HepG2 (cell line): ENCODE results near the gene RAP1A. TPM values are rescaled to one million over a fixed set of nuclear protein-coding genes. Genes with fewer than 3 reads are reported as not detected.

Source experiments
- ARNT2 ChIP-seq: sonication (generic); formaldehyde crosslinking; IDR thresholded peaks from 2 replicates; pipeline ENCODE4 v1.8.0; 2022; ENCODE audit warnings: mild to moderate bottlenecking, low read depth, missing genetic modification reagents, moderate library complexity
- ATRX ChIP-seq: sonication (generic); formaldehyde crosslinking; IDR thresholded peaks from 2 replicates; pipeline ENCODE4 v1.4.0; 2020; ENCODE audit warnings: missing genetic modification reagents, borderline replicate concordance
- DDIT3 ChIP-seq: sonication (generic); formaldehyde crosslinking; IDR thresholded peaks from 2 replicates; pipeline ENCODE4 v1.4.0; 2020; ENCODE audit warnings: mild to moderate bottlenecking, missing genetic modification reagents
- GTF2F1 ChIP-seq: fragments of 150-350 bp; IDR thresholded peaks from 2 replicates; pipeline ENCODE4 v1.6.1; 2014; ENCODE audit warnings: low read length
- HCFC1 ChIP-seq: fragments of 150-350 bp; IDR thresholded peaks from 2 replicates; pipeline ENCODE4 v1.6.1; 2014; ENCODE audit warnings: low read depth, low read length
- KMT2B ChIP-seq: IDR thresholded peaks from 2 replicates; pipeline ENCODE4 v1.6.1; 2016; ENCODE audit warnings: missing genetic modification reagents, missing compliant biosample characterization
- NCOA5 ChIP-seq: sonication (generic); formaldehyde crosslinking; IDR thresholded peaks from 2 replicates; pipeline ENCODE4 v1.4.0; 2020; ENCODE audit warnings: missing genetic modification reagents
- PAX8 ChIP-seq: sonication (generic); formaldehyde crosslinking; IDR thresholded peaks from 2 replicates; pipeline ENCODE4 v1.8.0; 2022; ENCODE audit warnings: mild to moderate bottlenecking, missing genetic modification reagents, borderline replicate concordance
- SRSF9 ChIP-seq: fragments of 200-400 bp; formaldehyde crosslinking; IDR thresholded peaks from 2 replicates; pipeline ENCODE4 v1.6.1; 2018; ENCODE audit warnings: borderline replicate concordance, mild to moderate bottlenecking, low read depth, low read length; ENCODE audit not compliant: insufficient read depth, poor library complexity, severe bottlenecking
- TBX3 ChIP-seq: fragments of 450-650 bp; IDR thresholded peaks from 2 replicates; pipeline ENCODE4 v1.6.1; 2017; ENCODE audit warnings: antibody characterized with exemption, mild to moderate bottlenecking, inconsistent platforms, borderline replicate concordance
- XRCC5 ChIP-seq: fragments of 200-400 bp; formaldehyde crosslinking; optimal IDR thresholded peaks from 2 replicates; pipeline ENCODE3; 2017; ENCODE audit warnings: mild to moderate bottlenecking, low read length
- ZBTB46 ChIP-seq: sonication (generic); formaldehyde crosslinking; IDR thresholded peaks from 2 replicates; pipeline ENCODE4 v1.4.0; 2020; ENCODE audit warnings: mild to moderate bottlenecking, missing genetic modification reagents, borderline replicate concordance
- ZFP37 ChIP-seq: sonication (generic); formaldehyde crosslinking; IDR thresholded peaks from 2 replicates; pipeline ENCODE4 v1.4.0; 2020; ENCODE audit warnings: missing genetic modification reagents, borderline replicate concordance
- ZFP91 ChIP-seq: sonication (generic); formaldehyde crosslinking; IDR thresholded peaks from 2 replicates; pipeline ENCODE4 v1.9.0; 2022; ENCODE audit warnings: missing genetic modification reagents, mild to moderate bottlenecking, borderline replicate concordance
- ZNF383 ChIP-seq: sonication (generic); formaldehyde crosslinking; IDR thresholded peaks from 2 replicates; pipeline ENCODE4 v1.4.0; 2020; ENCODE audit warnings: missing genetic modification reagents, mild to moderate bottlenecking, borderline replicate concordance
- ZNF670 ChIP-seq: sonication (generic); formaldehyde crosslinking; IDR thresholded peaks from 2 replicates; pipeline ENCODE4 v1.8.0; 2022; ENCODE audit warnings: mild to moderate bottlenecking, missing genetic modification reagents, borderline replicate concordance
- ZNF777 ChIP-seq: sonication (generic); formaldehyde crosslinking; IDR thresholded peaks from 2 replicates; pipeline ENCODE4 v1.4.0; 2020; ENCODE audit warnings: missing genetic modification reagents
- polyA plus RNA-seq, 8 experiments: library from polyadenylated mRNA; depleted of rRNA in 3 of 8; stranded (reverse) in 7 of 8; unstranded in 1 of 8; fragments of >200 nt; fragmentation: Illumina TruSeq in 4 of 8; extraction: Trizol in 4 of 8; gene quantifications; 2 replicates each; pipeline versions ENCODE4 v1.2.1 to v1.2.3, GENCODE V29; 2011 to 2016; ENCODE audit warnings: low read depth in 4 of 8, missing spikeins in 1 of 8, mixed read lengths in 1 of 8; ENCODE audit not compliant: insufficient read depth in 1 of 8
- total RNA-seq, 5 experiments: library from RNA; depleted of rRNA; stranded (reverse); fragments of >200 nt; fragmentation: Illumina TruSeq; extraction: Trizol; gene quantifications; 2 replicates each; pipeline ENCODE4 v1.2.3, GENCODE V29; 2016; ENCODE audit warnings: low read depth in 1 of 5
- TF ChIP-seq, protein P1 (sequence below): IDR thresholded peaks from 2 replicates; pipeline ENCODE4 v1.6.1; 2016; ENCODE audit warnings: missing compliant biosample characterization, missing genetic modification reagents, borderline replicate concordance
- TF ChIP-seq, protein P2 (sequence below): sonication (generic); formaldehyde crosslinking; IDR thresholded peaks from 2 replicates; pipeline ENCODE4 v1.8.0; 2022; ENCODE audit warnings: mild to moderate bottlenecking, missing genetic modification reagents
- TF ChIP-seq, protein P3 (sequence below): sonication (generic); formaldehyde crosslinking; IDR thresholded peaks from 2 replicates; pipeline ENCODE4 v1.4.0; 2020; ENCODE audit warnings: mild to moderate bottlenecking, missing genetic modification reagents
- TF ChIP-seq, protein P4 (sequence below): sonication (generic); formaldehyde crosslinking; IDR thresholded peaks from 2 replicates; pipeline ENCODE4 v1.4.0; 2020; ENCODE audit warnings: missing genetic modification reagents

Gene RAP1A
- total and polyA plus RNA-seq, 2 of the 13 experiments (the other 11 are each of a cell fraction or from before 2014, with no cell fraction given): 19.0 to 20.7 TPM

DNA sequence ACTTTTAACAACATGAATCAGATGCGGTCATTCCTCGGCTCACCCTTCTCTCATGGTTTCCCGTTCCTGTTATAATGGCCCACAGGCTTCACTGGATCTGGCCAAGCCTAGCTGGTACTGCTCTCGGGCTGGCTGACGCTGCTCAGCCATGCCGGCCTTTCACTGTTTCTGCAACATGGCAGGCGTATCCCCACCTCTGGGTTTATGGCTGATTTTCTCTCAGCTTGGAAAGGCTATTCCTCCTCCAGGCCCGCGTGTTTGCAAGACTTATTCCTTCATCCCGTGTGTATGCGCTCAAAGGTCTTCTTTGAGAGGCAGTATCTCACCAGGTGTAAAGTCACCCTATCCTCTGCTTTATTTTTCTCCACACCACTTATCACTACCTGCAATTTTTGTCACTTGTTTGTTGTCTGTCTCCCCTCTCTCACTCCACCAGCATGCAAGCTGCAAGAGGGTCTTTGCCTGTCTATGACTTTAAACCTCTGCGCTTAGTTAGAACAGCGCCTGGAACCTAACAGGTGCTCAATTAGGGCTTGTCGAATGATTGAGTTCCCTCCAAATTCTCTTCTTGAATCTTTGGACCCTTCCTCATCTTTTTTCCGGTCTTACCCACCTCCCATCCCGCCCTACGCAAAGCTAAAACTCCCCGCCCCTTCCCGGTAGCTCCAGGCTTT, 491 bp upstream of the RAP1A start (continued):
- no peak for TF ChIP-seq ZNF670
- TF ChIP-seq, protein P1, sequence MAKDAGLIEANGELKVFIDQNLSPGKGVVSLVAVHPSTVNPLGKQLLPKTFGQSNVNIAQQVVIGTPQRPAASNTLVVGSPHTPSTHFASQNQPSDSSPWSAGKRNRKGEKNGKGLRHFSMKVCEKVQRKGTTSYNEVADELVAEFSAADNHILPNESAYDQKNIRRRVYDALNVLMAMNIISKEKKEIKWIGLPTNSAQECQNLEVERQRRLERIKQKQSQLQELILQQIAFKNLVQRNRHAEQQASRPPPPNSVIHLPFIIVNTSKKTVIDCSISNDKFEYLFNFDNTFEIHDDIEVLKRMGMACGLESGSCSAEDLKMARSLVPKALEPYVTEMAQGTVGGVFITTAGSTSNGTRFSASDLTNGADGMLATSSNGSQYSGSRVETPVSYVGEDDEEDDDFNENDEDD (CRISPR knock-in tag): peak; percentile 19; the same call in 1 of the 2 replicates
- TF ChIP-seq, protein P2, sequence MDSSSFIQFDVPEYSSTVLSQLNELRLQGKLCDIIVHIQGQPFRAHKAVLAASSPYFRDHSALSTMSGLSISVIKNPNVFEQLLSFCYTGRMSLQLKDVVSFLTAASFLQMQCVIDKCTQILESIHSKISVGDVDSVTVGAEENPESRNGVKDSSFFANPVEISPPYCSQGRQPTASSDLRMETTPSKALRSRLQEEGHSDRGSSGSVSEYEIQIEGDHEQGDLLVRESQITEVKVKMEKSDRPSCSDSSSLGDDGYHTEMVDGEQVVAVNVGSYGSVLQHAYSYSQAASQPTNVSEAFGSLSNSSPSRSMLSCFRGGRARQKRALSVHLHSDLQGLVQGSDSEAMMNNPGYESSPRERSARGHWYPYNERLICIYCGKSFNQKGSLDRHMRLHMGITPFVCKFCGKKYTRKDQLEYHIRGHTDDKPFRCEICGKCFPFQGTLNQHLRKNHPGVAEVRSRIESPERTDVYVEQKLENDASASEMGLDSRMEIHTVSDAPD (CRISPR knock-in tag): no peak
- no peak for TF ChIP-seq PAX8 (CRISPR knock-in tag)
- no peak for TF ChIP-seq ZBTB46
- TF ChIP-seq SRSF9: no peak
- no peak for TF ChIP-seq ZFP37
- TF ChIP-seq, protein P3, sequence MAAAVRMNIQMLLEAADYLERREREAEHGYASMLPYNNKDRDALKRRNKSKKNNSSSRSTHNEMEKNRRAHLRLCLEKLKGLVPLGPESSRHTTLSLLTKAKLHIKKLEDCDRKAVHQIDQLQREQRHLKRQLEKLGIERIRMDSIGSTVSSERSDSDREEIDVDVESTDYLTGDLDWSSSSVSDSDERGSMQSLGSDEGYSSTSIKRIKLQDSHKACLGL (CRISPR knock-in tag): no peak
- TF ChIP-seq GTF2F1: no peak
- no peak for TF ChIP-seq KMT2B (CRISPR knock-in tag)
- TF ChIP-seq, protein P4, sequence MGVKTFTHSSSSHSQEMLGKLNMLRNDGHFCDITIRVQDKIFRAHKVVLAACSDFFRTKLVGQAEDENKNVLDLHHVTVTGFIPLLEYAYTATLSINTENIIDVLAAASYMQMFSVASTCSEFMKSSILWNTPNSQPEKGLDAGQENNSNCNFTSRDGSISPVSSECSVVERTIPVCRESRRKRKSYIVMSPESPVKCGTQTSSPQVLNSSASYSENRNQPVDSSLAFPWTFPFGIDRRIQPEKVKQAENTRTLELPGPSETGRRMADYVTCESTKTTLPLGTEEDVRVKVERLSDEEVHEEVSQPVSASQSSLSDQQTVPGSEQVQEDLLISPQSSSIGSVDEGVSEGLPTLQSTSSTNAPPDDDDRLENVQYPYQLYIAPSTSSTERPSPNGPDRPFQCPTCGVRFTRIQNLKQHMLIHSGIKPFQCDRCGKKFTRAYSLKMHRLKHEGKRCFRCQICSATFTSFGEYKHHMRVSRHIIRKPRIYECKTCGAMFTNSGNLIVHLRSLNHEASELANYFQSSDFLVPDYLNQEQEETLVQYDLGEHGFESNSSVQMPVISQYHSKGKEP (CRISPR knock-in tag): no peak
- no peak for TF ChIP-seq HCFC1
- no peak for TF ChIP-seq TBX3
- TF ChIP-seq XRCC5: no peak
- no peak for TF ChIP-seq ATRX (CRISPR knock-in tag)
- TF ChIP-seq ZNF777 (CRISPR knock-in tag): no peak
- no peak for TF ChIP-seq ZFP91 (CRISPR knock-in tag)
- TF ChIP-seq DDIT3 (CRISPR knock-in tag): no peak
- no peak for TF ChIP-seq ZNF383 (CRISPR knock-in tag)
- TF ChIP-seq NCOA5 (CRISPR knock-in tag): no peak
- no peak for TF ChIP-seq ARNT2 (CRISPR knock-in tag)
